Cerebellar nuclear complex (tissue), 1 donor: Measurements from ENCODE around the gene XRN2.
"Not testable (repeated sequence)": the region's sequence is repeated elsewhere in the genome, so short reads cannot be mapped to it uniquely, and the experiment has no call there.

Experiments used
- DNase-seq, 2 experiments: peaks; one replicate each; lab custom pipeline; 2025; lab: John Stamatoyannopoulos, UW

XRN2 gene

GRCh38 chr20:21423712-21424111 lies 120.6 kb downstream of the XRN2 start:
- DNase-seq = not testable (repeated sequence)

GRCh38 chr20:21424846-21425245 lies 121.7 kb downstream of the XRN2 start:
- no peak for DNase-seq

- no peak for DNase-seq
Observed at GRCh38 chr20:21430020-21430419, 126.9 kb downstream of the XRN2 start.

GRCh38 chr20:21432911-21433310 lies 129.8 kb downstream of the XRN2 start:
- no peak for DNase-seq

- DNase-seq = no peak
Observed at GRCh38 chr20:21433329-21433890, 130.3 kb downstream of the XRN2 start.

- DNase-seq = no peak
Observed at GRCh38 chr20:21435576-21435975, 132.4 kb downstream of the XRN2 start.

- no peak for DNase-seq
Observed at GRCh38 chr20:21436205-21436604, 133.1 kb downstream of the XRN2 start.

GRCh38 chr20:21437248-21437647 lies 134.1 kb downstream of the XRN2 start:
- DNase-seq = no peak

GRCh38 chr20:21437816-21438215 lies 134.7 kb downstream of the XRN2 start:
- DNase-seq = no peak
